Testis (tissue), 3 donors: Measurements from ENCODE around the gene CTDSPL2. TPM values are rescaled to one million over a fixed set of nuclear protein-coding genes. Genes with fewer than 3 reads are reported as not detected.
A peak's percentile ranks its signal among the peaks of the same experiment; 100 is the strongest.

Source experiments
- DNase-seq: peaks from one replicate; pipeline ENCODE4 v3.0.0-alpha.2; 2019
- H3K27ac ChIP-seq, 2 donors: fragments of 200-600 bp; sonication (generic); one replicate each; pipeline ENCODE4 v1.5.1; 2019
- H3K27me3 ChIP-seq: fragments of 200-600 bp; sonication (generic); one replicate; pipeline ENCODE4 v1.5.1; 2019
- H3K36me3 ChIP-seq: fragments of 200-600 bp; sonication (generic); one replicate; pipeline ENCODE4 v1.5.1; 2017; ENCODE audit warnings: low read depth; ENCODE audit errors: missing control alignments
- H3K4me1 ChIP-seq: fragments of 200-600 bp; sonication (generic); one replicate; pipeline ENCODE4 v1.5.1; 2019
- H3K4me3 ChIP-seq, 2 donors: fragments of 200-600 bp; sonication (generic); one replicate each; pipeline ENCODE4 v1.5.1; 2017 to 2019
- H3K9me3 ChIP-seq: fragments of 200-600 bp; sonication (generic); one replicate; pipeline ENCODE4 v1.5.1; 2017
- CTCF ChIP-seq, 3 experiments: fragments of 450-650 bp in 2 of 3; fragments of 200-600 bp in 1 of 3; sonication (generic) in 1 of 3; IDR thresholded peaks; one replicate each; pipeline ENCODE4 v1.5.1; 2016 to 2019; ENCODE audit warnings: antibody characterized with exemption in 3 of 3, mild to moderate bottlenecking in 2 of 3, moderate library complexity in 1 of 3
- POLR2A ChIP-seq: fragments of 450-650 bp; IDR thresholded peaks from one replicate; pipeline ENCODE4 v1.6.1; 2017; ENCODE audit warnings: antibody characterized with exemption, mild to moderate bottlenecking, moderate library complexity
- WGBS, 2 donors: methylation state at CpG; one replicate each; pipeline ENCODE4 v1.1.5; 2018; 5-methylcytosine and 5-hydroxymethylcytosine counted together
- intact Hi-C: fragments of 100-400 bp; cut with DNase I; formaldehyde crosslinking; loops from one replicate; pipeline ENCODE4 v1.15.1; 2023; ENCODE audit warnings: low total_unique reads
- polyA plus RNA-seq: library from polyadenylated mRNA; stranded (reverse); fragments of 350-450 nt; fragmentation: Illumina TruSeq; extraction: RNeasy Lipid Tissue Mini Kit (QIAGEN cat#74804); gene quantifications from one replicate; pipeline ENCODE4 v1.2.3, GENCODE V29; 2014; ENCODE audit warnings: low read depth, low replicate concordance; ENCODE audit not compliant: insufficient read depth
- total RNA-seq, 2 donors: library from RNA; depleted of rRNA; stranded (reverse); fragments of >200 nt; gene quantifications; one replicate each; pipeline ENCODE4 v1.2.3, GENCODE V29; 2016

The CTDSPL2 gene
- total and polyA plus RNA-seq, 3 donors from 2014 or later = 27.7 to 71.2 (median 68.9) TPM

DNA sequence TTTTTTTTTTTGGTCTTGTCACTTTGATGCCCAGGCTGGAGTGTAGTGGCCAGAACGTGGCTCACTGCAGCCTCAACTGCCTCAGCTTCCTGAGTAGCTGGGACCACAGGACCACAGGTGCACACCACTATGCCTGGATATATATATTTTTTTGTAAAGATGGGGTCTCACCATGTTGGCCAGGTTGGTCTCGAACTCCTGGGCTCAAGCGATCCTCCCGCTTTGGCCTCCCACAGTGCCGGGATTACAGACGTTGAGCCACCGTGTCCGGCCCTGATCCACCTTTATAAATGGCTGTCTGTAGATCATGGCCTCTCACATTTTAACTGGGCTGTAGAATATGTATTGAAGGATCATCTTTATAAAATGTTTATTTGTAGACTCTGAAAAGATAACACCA, 107.7 kb downstream of the CTDSPL2 start:
- H3K36me3 ChIP-seq = no peaks in the 10 kb centered on the region
- no peak for TF ChIP-seq CTCF (IDR thresholded peaks at IDR 0.05)
- no peak for TF ChIP-seq POLR2A
- intact Hi-C loops = no loop called here
- H3K27me3 ChIP-seq = no peaks in the 10 kb centered on the region
- no peak for DNase-seq
- 72 to 87% methylated on average over 8 of the region's 8 CpGs for WGBS, 2 donors
- no peaks in the 10 kb centered on the region for H3K9me3 ChIP-seq
- H3K4me3 ChIP-seq = no peak overlapping the region
- H3K4me1 ChIP-seq = peaks cover 10% of the 10 kb centered on the region
- H3K27ac ChIP-seq = no peak overlapping the region

- H3K4me1 ChIP-seq = peaks cover 10% of the 10 kb centered on the region
- H3K4me3 ChIP-seq = peak overlapping the region; percentile 85 to 99
- no peak for TF ChIP-seq CTCF (IDR thresholded peaks at IDR 0.05)
- no peak for TF ChIP-seq POLR2A
- 46 to 53% methylated on average over 36 of the region's 36 CpGs for WGBS, 2 donors
- H3K27me3 ChIP-seq = no peaks in the 10 kb centered on the region
- intact Hi-C loops = no loop called here
- H3K9me3 ChIP-seq = no peaks in the 10 kb centered on the region
- peak overlapping the region; percentile 93 to 96 for H3K27ac ChIP-seq
- peak; percentile 34 for DNase-seq
- no peaks in the 10 kb centered on the region for H3K36me3 ChIP-seq
Measured at GRCh38 chr15:44535523-44536301, 108.3 kb downstream of the CTDSPL2 start.

GRCh38 chr15:44536302-44536961, 109.0 kb downstream of the CTDSPL2 start:
- peak overlapping the region; percentile 85 to 99 for H3K4me3 ChIP-seq
- WGBS, 2 donors = 0 to 1% methylated on average over 17 to 33 of the region's 47 CpGs
- intact Hi-C loops = no loop called here
- H3K4me1 ChIP-seq = peaks cover 10% of the 10 kb centered on the region
- no peak for DNase-seq
- TF ChIP-seq CTCF (IDR thresholded peaks at IDR 0.05) = peak in 2 of 3 experiments; percentile 44 to 49
- no peak for TF ChIP-seq POLR2A
- no peaks in the 10 kb centered on the region for H3K36me3 ChIP-seq
- H3K27ac ChIP-seq = peak overlapping the region; percentile 93 to 96
- no peaks in the 10 kb centered on the region for H3K9me3 ChIP-seq
- H3K27me3 ChIP-seq = no peaks in the 10 kb centered on the region

- Histone ChIP-seq H3K27ac (peak within 1 kb of the TSS; percentile 93 to 96), H3K27me3 (no peaks in the 10 kb centered on the region), H3K4me1 (peaks cover 12% of the 10 kb centered on the region), H3K36me3 (no peaks in the 10 kb centered on the region), H3K9me3 (no peaks in the 10 kb centered on the region), H3K4me3 (peak within 1 kb of the TSS; percentile 85 to 99)
- WGBS, 2 donors = 0 to 1% methylated on average over 25 to 80 of the region's 97 CpGs
- intact Hi-C loops = no loop called here
- DNase-seq = peak; percentile 96
- TF ChIP-seq POLR2A = peak; percentile 75
- TF ChIP-seq CTCF (IDR thresholded peaks at IDR 0.05) = peak in 1 of 3 experiments; percentile 6
Measured at GRCh38 chr15:44536962-44537734, 109.7 kb downstream of the CTDSPL2 start, which contains the start of gene EIF3J. Gene EIF3J, plus strand, starts transcription at chr15:44537147. Its CDS starts 48 bp downstream, at chr15:44537195.
